GM18498 (cell line): Measurements from ENCODE around the gene TBC1D5.
"Not testable (repeated sequence)": the region's sequence is repeated elsewhere in the genome, so short reads cannot be mapped to it uniquely, and the experiment has no call there.

Source experiments
- ATAC-seq: cut with Tn5 transposase; IDR thresholded peaks from one replicate; pipeline ENCODE4 v1.9.1; 2021; ENCODE audit warnings: mild to moderate bottlenecking, moderate library complexity; ENCODE audit not compliant: unreplicated experiment

Gene TBC1D5

DNA sequence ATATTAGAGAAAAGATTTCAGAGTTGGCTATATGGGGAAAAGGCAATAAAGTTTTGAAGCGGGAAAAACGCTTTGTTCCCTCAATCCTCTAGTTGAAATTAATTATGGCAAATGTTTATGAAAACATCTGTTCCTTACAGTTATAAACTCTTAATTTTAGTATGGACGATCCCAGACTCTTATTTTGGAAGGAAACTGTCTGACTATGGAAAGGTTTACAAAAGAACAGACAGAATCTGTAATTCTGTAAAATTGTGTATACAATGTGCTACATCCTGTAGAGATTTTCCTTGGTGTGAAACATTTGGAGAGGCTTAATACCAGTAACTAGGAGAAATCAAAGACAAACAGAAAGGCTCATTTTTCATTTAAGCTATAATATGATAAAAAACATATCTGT lies 311.8 kb downstream of the TBC1D5 start:
- no peak for ATAC-seq

DNA sequence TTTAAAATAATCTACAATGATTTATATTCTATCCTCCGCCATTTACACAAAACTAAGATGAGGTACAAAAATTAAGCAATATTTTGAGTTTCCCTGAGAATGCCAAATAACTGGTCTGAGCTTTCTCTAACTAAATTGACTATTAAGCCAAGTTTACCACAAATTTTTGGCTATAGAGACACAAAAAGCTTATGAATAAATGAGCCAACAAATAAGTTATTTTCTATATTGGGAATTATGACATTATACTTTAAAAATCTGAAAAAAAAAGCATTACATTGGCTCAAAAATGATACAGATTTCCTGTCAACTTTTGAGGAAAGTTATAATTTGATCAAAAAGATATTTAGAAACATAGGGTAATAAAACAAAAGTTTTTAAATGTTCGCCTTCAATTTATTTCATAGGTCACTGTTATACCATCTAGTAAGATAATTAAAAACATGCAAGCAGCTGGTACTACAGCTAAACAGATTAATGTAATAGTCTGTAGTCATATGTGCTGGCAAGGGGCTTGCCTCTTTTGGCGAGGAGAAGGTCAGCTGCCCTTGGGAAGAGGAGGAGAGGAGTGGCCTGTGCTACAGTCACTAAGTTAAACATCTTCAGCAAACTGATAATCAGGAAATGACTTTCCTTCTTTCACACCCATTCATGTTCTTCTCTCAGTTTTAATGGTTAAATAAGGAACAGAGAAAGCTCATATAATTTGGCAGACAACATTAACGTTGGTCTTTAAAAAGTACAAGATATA lies 318.5 kb downstream of the TBC1D5 start:
- ATAC-seq, result peak; percentile 55

DNA sequence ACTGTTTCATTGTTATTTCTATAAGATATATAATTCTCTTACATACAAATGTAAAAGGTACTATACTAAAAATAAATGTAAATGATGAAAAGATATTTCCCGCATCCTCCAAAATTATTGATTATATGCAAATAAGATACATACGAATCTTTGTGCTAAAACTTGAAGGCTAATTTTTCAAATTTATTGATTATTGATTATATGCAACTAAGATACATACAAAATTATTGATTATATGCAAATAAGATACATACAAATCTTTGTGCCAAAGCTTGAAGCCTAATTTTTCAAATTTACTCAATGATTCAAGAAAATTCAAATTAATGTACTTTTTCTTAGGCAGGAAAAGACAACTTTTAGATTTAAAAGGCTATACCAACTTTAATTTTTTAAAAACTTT lies 319.8 kb downstream of the TBC1D5 start:
- ATAC-seq, result no peak

DNA sequence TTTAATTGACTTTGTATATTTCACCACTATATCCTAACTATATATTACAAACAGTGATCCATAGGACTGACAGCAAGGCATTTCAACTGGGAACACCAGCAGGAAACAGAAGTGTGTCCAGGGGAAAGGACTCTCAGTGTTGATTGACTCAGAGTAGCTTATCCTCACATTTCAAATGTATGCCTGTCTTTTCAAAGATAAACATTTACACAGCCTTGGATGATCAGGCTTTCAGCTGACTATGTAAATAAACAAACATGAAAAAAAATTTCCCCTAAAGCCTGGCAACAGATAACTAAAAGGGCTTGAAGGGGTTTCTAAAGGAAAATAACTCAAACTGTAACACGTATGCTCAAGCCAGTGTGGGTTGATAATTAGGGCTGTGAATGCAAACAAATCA lies 321.8 kb downstream of the TBC1D5 start:
- no peak for ATAC-seq

DNA sequence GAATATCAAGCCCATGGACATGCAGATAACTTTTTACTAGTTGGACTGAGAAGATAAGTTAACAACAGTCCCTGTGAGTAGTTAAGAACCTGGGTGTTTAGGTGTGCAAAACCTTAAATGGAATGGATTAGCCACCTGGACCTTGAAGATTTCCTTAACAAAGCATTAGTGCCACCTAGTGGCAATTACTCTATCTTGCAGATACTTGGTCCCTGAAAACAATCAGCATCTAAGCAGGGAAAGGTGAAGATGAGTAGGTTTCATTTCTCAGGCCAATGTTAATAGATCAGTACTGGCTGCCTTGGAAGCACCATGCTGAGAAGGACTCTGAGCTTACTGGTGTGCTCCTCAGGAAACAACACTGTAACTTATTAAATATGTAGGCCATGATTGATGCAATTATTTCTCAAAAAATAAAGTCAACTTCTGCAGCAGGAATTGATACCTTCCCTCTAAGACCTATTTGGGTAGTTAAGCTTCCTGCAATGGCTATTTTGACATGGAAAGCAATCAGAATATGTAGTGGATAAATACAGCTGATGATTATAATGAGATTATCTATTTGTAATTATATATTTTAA lies 329.4 kb downstream of the TBC1D5 start:
- ATAC-seq, result peak; percentile 90

DNA sequence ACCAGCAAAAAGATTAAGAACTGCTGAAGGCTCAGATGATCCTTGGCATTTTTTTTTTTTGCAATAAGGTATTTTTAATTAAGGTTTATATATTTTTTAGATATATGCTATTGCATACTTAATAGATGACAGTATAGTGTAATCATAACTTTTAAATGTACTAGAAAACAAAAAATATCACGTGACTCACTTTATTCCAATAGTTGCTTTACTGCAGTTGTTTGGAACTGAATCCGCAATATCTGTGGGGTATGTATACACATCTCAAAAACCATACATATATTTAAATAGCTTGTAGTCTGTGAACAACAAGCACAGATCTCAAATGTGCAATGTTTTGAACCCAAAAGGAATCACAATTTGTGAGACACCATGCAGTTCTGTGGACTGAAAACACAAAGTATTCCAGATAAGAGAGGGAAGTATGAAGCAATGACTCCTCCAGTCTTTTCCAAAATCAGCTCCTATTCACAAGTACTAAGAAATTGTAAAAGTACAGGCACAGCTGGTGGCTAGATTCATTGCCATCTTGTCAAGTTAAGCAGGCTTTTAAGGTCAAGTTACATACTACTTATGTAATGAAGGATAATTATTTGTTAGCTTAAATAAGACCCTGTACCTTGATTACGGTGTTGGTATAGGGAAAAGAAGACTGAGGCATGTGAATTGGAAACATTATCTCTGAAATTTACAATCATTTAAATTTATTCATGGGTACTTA lies 331.1 kb downstream of the TBC1D5 start:
- no peak for ATAC-seq

DNA sequence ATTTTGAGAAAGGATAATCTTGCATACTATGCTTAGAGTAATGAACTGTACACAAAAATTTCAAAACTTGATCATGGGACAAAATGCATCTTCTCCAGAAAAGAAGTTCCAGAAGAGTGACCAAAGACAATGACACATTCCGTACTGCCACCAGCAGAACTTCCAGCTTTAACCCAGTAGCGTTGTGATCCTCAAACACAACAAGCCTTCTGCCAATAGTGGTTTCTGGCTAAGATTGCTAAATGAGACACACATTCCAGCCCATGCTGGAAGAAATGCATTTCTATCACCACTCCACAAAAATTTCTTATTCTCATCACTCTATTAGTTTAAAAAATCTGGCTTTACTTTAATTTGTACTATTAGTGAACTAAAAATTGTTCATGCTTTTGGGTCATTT lies 334.9 kb downstream of the TBC1D5 start:
- ATAC-seq, result no peak

DNA sequence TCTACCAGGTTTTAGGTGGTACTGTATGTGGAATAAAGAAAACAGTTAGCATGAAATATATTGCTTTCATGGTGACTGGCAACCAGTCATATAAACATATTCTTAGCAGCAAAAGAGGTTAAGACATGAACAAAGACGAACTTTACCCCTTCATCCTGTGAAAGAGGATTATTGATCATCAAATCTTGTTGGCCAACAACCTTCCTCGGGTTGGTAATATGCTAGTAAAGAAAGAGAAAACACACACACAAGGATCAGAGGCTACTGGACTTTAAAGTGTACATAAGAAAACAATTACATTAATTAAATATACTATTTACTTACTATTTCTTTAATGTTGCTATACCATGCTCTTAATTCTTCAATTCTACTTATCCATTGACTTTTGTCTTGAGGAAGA lies 337.9 kb downstream of the TBC1D5 start:
- ATAC-seq, result no peak

DNA sequence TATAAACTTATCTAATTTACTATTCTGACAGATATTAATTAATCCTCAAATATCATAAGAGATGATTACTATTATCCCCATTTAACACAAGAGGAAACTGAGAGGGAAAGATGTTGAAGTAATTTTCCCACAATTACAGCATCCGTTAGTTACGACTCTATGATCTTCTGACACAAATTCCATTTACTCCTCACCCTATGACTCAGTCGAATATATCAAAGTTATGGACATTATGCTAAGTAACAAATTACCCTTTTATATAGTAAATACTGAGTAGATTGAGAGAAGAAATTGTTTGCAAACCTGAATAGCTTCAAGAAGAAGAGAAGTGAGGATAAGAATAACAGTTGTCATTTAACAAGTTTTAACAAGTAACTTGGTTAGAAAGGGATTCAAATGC lies 340.0 kb downstream of the TBC1D5 start:
- no peak for ATAC-seq

DNA sequence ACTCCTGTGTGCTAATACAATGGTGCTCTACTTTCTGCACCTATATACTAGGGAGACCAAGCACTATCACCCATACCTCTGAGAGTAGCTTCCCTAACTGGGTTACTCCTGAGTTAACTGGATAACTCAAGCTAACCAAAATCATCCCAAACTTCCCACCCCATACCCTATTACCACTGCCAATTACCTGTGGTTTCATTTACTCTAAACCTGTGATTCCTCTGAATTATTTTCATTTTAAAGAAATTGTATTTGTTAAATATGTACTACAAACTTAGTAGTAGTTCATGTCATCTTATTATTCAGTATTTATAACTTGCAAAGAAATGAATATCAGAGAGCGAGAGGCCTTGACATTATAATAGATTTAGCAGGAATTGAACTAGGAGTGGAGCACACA lies 340.5 kb downstream of the TBC1D5 start:
- no peak for ATAC-seq

DNA sequence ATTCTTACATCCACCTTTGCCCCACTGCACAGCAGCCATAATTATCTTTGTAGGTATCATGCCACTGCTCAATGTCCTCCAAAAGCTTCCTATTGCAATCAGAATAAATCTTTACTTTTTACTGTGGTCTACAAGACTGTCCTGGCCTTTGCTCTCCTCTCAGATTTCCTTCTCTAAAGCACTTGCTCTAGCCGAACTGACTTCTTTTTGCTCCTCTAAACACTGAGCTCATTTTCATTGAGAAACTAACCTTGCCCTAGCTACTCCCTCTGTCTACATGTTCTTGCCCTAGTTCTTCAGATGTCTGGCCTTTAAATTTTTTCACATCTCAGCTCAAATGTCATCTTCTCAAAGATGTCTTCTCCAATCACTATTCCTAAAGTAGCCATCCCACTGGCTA lies 342.8 kb downstream of the TBC1D5 start:
- peak; percentile 56 for ATAC-seq

DNA sequence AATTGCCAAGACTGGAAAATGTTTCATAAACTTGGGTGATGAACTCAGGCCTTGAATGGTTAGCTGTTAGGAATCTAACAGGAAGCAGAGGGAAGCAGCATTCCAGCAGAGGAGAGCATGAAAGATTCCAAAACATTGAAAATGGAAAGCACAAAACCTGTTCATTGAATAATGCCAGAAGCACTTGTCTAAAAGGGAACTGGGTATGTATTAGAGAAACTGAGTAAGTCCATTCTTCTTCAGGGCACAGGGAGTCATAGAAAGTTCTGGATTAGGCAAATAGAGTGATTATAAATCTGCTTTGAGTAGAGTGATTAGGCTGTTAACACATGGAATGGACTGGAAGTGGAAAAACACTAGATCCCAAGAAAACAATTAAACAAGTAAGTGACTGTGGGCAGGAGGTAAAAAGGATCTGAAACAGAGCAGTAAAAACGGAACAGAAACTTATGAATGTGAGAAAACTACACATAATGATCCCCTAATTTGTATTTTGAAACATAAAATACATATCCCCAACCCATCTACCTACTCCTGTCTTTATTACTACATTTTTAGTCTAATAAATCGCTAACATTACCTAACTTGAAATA lies 343.4 kb downstream of the TBC1D5 start:
- ATAC-seq, result peak; percentile 97

DNA sequence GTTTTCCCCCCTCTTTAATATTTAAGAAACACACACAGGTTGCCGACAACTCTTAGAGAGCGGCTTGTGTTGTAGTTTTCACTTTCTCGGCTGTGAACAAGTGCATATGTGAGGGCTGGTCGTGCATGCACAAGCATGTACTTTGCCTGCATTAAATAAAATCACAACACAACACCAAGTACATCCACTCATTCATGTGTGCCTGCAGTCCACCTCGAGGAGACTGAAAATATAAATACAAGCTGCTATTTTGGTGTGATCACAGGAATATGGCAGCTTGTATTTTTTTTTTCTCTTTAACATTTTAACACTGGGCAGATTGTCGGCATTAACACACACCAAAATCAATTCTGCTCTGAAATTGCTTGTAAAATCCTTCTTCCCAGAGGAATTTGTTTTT lies 346.4 kb downstream of the TBC1D5 start:
- ATAC-seq, result no peak

DNA sequence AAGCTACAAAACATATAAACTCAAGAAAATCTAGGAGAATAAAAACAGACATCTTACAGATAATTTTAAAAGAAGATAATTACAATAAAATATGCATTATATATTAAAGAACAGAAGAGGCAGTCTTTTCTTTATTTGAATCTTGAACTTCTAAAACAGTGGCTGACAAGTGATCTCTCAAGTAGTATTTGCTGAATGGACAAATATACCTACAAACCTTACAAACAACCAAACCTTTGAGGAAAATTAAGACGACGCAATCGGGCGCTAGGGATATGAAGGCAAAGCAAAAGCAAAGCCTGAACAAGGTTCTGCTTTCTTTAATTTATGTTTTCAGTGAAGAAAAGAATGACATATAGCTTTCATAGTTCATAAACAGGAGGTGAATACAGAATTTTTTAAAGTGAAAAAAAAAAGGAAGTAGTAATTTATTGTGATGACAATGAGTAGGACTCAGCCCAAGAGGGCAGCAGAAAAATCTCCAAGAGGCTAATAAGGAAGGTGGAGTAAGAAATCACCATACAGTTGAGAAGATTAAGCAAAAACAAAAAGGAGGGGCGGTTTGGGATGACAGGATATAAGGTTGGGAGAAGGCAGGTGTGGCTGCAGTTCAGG lies 347.8 kb downstream of the TBC1D5 start:
- ATAC-seq, result no peak

DNA sequence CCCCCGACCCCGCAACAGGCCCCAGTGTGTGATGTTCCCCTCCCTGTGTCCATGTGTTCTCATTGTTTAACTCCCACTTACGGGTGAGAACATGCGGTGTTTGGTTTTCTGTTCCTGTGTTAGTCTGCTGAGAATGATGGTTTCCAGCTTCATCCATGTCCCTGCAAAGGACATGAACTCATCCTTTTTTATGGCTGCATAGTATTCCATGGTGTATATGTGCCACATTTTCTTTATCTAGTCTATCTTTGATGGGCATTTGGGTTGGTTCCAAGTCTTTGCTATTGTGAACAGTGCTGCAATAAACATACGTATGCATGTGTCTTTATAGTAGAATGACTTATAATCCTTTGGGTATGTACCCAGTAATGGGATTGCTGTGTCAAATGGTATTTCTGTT lies 349.9 kb downstream of the TBC1D5 start:
- not testable (repeated sequence) for ATAC-seq

DNA sequence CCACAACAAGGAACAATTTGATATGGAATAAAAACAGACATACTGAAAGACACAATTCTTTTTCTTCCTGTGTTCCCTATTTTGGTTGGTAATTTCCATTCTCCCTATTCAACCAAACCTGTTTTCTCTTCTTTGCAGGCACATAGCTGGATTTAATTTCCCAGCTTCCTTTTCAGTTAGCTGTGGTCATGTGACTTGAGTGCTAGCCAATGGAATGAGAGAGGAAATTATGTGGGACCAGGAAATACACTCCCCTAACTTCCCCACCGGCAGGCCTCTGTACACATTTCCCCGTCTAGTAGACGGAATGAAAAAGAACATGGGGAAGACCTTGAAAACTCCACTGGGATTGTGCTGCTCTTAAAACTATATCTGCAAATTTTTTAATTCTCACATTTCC lies 351.6 kb downstream of the TBC1D5 start:
- ATAC-seq, result no peak

DNA sequence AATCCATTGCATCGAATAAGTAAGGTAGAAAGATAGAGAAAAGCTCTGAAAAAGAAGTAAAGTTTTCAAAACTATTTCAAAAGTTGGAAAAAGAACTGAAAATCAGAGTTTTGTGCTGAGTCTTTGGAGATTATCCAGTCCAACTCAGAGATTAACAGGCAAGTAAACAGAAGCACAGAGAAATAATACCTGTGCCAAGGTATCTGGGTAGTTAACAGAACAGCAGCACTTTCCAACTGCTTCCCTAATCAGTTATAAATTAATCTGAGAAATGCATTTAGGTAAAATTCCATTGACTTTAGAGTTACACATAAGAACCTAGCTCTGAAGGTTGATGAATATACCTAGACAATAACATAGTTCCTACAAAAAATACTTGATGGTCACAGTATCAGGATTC lies 355.3 kb downstream of the TBC1D5 start:
- no peak for ATAC-seq

DNA sequence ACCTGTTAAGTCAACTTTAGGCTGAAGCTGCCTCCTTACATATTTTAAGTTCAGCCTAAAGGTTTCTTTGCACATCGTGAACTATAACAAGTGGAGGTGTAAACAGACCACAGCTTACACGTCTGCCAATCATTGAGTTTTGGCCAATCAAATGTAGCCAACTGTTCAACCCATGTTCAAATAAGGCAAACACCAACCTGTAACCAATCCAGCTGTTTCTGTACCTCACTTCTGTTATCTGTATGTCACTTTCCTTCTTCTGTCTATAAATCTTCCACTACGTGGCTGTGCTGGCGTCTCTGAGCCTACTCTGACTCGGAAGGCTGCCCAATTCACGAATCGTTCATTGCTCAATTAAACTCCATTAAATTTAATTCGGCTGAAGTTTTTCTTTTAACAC lies 356.0 kb downstream of the TBC1D5 start:
- ATAC-seq, result no peak

DNA sequence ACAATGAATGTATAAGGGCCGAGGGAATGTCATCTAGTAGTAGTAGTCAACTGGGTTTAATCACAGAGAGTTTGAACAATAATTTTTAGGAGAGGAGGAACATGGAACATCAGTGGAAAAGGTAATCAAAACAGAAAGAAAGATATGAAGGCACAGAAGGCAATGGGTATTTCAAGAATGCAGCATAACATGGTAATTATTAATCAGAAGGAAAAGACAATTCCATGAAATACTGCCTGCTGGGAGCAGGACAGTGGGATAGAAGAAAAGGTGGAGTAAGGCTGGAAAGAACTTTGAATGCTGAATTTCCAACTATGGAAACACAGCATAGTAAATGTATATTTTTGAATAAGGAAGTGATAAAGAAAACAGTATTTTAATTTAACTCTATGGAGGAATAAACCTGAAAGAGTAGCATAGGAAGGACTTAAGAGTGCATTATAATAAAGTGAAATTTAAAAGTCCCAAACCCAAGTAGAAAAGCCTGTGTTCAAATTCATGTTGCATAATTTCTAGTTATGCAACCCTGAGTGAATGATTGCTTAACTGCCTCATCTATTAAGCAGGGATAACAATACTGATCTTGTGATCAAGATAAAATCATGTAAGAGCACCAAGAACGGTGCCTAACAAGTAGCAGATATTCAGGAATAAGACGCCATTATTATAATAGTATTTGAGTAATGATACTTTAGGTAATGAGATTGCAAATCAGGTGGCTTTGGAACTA lies 357.7 kb downstream of the TBC1D5 start:
- ATAC-seq, result no peak

DNA sequence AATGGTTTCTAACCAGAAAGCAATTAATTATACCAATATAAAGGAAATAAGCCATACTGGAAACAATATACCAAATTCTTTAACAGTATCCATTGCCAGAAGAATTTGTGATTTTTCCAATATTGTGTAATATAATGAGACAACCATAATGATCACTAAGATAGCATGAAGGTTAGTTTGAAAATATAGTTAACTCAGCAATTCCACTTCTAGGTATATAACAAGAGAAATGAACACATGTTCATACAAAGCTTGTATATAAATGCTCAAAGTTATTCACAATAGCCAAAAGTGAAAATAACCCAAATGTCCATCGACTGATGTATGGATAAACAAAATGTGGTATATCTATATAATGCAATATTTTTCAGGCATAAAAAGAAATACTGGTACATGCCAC lies 369.1 kb downstream of the TBC1D5 start:
- ATAC-seq, result no peak
